Liver (tissue), 9 donors: ENCODE results near the gene HIPK2. TPM values are rescaled to one million over a fixed set of nuclear protein-coding genes. Genes with fewer than 3 reads are reported as not detected.

Source experiments
- DNase-seq: peaks from one replicate; pipeline ENCODE4 v3.0.0-alpha.2; 2017; ENCODE audit warnings: low spot score
- H3K27ac ChIP-seq, 2 donors: one replicate each; pipeline ENCODE4 v1.7.0; 2013; ENCODE audit warnings: inconsistent platforms in 2 of 2, low read length in 2 of 2, control low read depth in 1 of 2, low read depth in 1 of 2, mild to moderate bottlenecking in 1 of 2
- H3K27me3 ChIP-seq, 4 donors: one replicate each; pipeline versions ENCODE4 v1.6.1 to v1.7.0; 2013; ENCODE audit warnings: low read length in 3 of 4, inconsistent platforms in 1 of 4, mild to moderate bottlenecking in 1 of 4, moderate library complexity in 1 of 4; ENCODE audit not compliant: control insufficient read depth in 4 of 4, insufficient read depth in 4 of 4
- H3K36me3 ChIP-seq, 4 donors: one replicate each; pipeline versions ENCODE4 v1.6.1 to v1.7.0; 2013; ENCODE audit warnings: low read length in 3 of 4, mild to moderate bottlenecking in 3 of 4, low read depth in 1 of 4, moderate library complexity in 1 of 4; ENCODE audit not compliant: control insufficient read depth in 4 of 4, insufficient read depth in 3 of 4
- H3K4me1 ChIP-seq, 4 donors: one replicate each; pipeline versions ENCODE4 v1.6.1 to v1.7.0; 2013; ENCODE audit warnings: low read length in 3 of 4, mild to moderate bottlenecking in 3 of 4, moderate library complexity in 1 of 4; ENCODE audit not compliant: control insufficient read depth in 4 of 4, insufficient read depth in 4 of 4
- H3K4me3 ChIP-seq, 3 donors: one replicate each; pipeline versions ENCODE4 v1.6.1 to v1.7.0; 2013; ENCODE audit warnings: low read length in 3 of 3, control low read depth in 1 of 3, low read depth in 1 of 3, mild to moderate bottlenecking in 1 of 3
- H3K9ac ChIP-seq, 2 donors: one replicate each; pipeline ENCODE4 v1.7.0; 2013; ENCODE audit warnings: low read length in 2 of 2, mild to moderate bottlenecking in 2 of 2, moderate library complexity in 2 of 2, control low read depth in 1 of 2, low read depth in 1 of 2
- H3K9me3 ChIP-seq, 4 donors: one replicate each; pipeline versions ENCODE4 v1.6.1 to v1.7.0; 2013; ENCODE audit warnings: low read length in 3 of 4; ENCODE audit not compliant: control insufficient read depth in 4 of 4
- CTCF ChIP-seq: fragments of 150-350 bp; IDR thresholded peaks from 2 replicates; pipeline ENCODE4 v1.5.1; 2017; ENCODE audit warnings: improper control_type of control experiment, low read depth, low read length; ENCODE audit not compliant: missing input control
- EGR1 ChIP-seq, 2 donors: IDR thresholded peaks; 2 replicates each; pipeline ENCODE4 v1.6.1; 2016 to 2018; ENCODE audit warnings: antibody characterized with exemption in 2 of 2, low read depth in 2 of 2
- FOXA1 ChIP-seq: IDR thresholded peaks from 2 replicates; pipeline ENCODE4 v1.6.1; 2016; ENCODE audit warnings: antibody characterized with exemption
- FOXA2 ChIP-seq: IDR thresholded peaks from 2 replicates; pipeline ENCODE4 v1.6.1; 2016; ENCODE audit warnings: antibody characterized with exemption
- GABPA ChIP-seq, 2 donors: IDR thresholded peaks in 1 of 2; conservative IDR thresholded peaks in 1 of 2; 2 replicates each; pipeline ENCODE4 v1.6.1; 2016; ENCODE audit warnings: antibody characterized with exemption in 2 of 2, mild to moderate bottlenecking in 1 of 2, moderate library complexity in 1 of 2
- HNF4G ChIP-seq: IDR thresholded peaks from 2 replicates; pipeline ENCODE4 v1.6.1; 2016; ENCODE audit warnings: antibody characterized with exemption
- JUND ChIP-seq, 2 donors: IDR thresholded peaks; 2 replicates each; pipeline ENCODE4 v1.6.1; 2016; ENCODE audit warnings: antibody characterized with exemption in 2 of 2
- MAX ChIP-seq: IDR thresholded peaks from 2 replicates; pipeline ENCODE4 v1.6.1; 2016; ENCODE audit warnings: antibody characterized with exemption
- NR2F2 ChIP-seq: IDR thresholded peaks from 2 replicates; pipeline ENCODE4 v1.6.1; 2016; ENCODE audit warnings: antibody characterized with exemption
- RAD21 ChIP-seq, 2 donors: IDR thresholded peaks; 2 replicates each; pipeline ENCODE4 v1.6.1; 2016; ENCODE audit warnings: antibody characterized with exemption in 2 of 2, mild to moderate bottlenecking in 2 of 2
- REST ChIP-seq: IDR thresholded peaks from 2 replicates; pipeline ENCODE4 v1.6.1; 2016; ENCODE audit warnings: antibody characterized with exemption, mild to moderate bottlenecking
- SP1 ChIP-seq: IDR thresholded peaks from 2 replicates; pipeline ENCODE4 v1.6.1; 2018; ENCODE audit warnings: antibody characterized with exemption, mild to moderate bottlenecking
- TAF1 ChIP-seq: conservative IDR thresholded peaks from 2 replicates; pipeline ENCODE4 v1.6.1; 2016; ENCODE audit warnings: antibody characterized with exemption, mild to moderate bottlenecking
- YY1 ChIP-seq: IDR thresholded peaks from 2 replicates; pipeline ENCODE4 v1.6.1; 2016; ENCODE audit warnings: antibody characterized with exemption, mild to moderate bottlenecking
- ZBTB33 ChIP-seq: IDR thresholded peaks from 2 replicates; pipeline ENCODE4 v1.6.1; 2016; ENCODE audit warnings: antibody characterized with exemption
- WGBS: extraction: QIAGEN DNeasy Blood & Tissue Kit; methylation state at CpG from one replicate; pipeline ENCODE4 v1.1.7; 2013; 5-methylcytosine and 5-hydroxymethylcytosine counted together
- polyA plus RNA-seq, 2 donors: library from polyadenylated mRNA; stranded (reverse) in 1 of 2; unstranded in 1 of 2; fragments of 200-250 nt in 1 of 2; fragments of >200 nt in 1 of 2; fragmentation: Nextera tagmentation in 1 of 2; extraction: Ambion mirVana in 1 of 2; gene quantifications; one replicate each; pipeline versions ENCODE4 v1.2.1 to v1.2.3, GENCODE V29; 2013 to 2015
- total RNA-seq, 2 donors: library from RNA; depleted of rRNA; stranded (reverse); fragments of >200 nt; gene quantifications; one replicate each; pipeline ENCODE4 v1.2.3, GENCODE V29; 2014
- donor health status: healthy.
- donor health status: healthy.
- donor health status: healthy.
- donor health status: healthy.
- donor health status: healthy.

The HIPK2 gene
- total and polyA plus RNA-seq, 4 donors, result 13.1 to 48.8 (median 16.6) TPM

GRCh38 chr7:139808846-139809442 is 31.1 kb upstream of the HIPK2 start (continued):
- TF ChIP-seq CTCF (no peak), MAX (no peak), GABPA (IDR thresholded peaks at IDR 0.05 in 1 of 2, conservative IDR thresholded peaks at IDR 0.05 in 1 of 2) (no peak), HNF4G (no peak)

GRCh38 chr7:139808427-139808826 is 30.6 kb upstream of the HIPK2 start:
- Histone ChIP-seq H3K9ac (no peak overlapping the region), H3K27ac (no peak overlapping the region), H3K36me3 (no peaks in the 10 kb centered on the region), H3K9me3 (no peaks in the 10 kb centered on the region), H3K4me3 (no peak overlapping the region), H3K27me3 (no peaks in the 10 kb centered on the region), H3K4me1 (peaks cover 0 to 6% (median 0%) of the 10 kb centered on the region in 4 donors)
- TF ChIP-seq FOXA2 (no peak), ZBTB33 (no peak), JUND (IDR thresholded peaks at IDR 0.05) (no peak), REST (no peak), RAD21 (IDR thresholded peaks at IDR 0.05) (no peak)
- DNase-seq, result no peak
- 92% methylated on average over 3 of the region's 3 CpGs for WGBS

GRCh38 chr7:139807009-139807408 is 29.2 kb upstream of the HIPK2 start:
- no peaks in the 10 kb centered on the region for H3K27me3 ChIP-seq
- no peak overlapping the region for H3K9ac ChIP-seq
- DNase-seq, result no peak
- WGBS, result 49% methylated on average over 3 of the region's 3 CpGs
- no peaks in the 10 kb centered on the region for H3K36me3 ChIP-seq
- H3K4me3 ChIP-seq, result no peak overlapping the region
- no peak overlapping the region for H3K27ac ChIP-seq
- no peaks in the 10 kb centered on the region for H3K9me3 ChIP-seq
- H3K4me1 ChIP-seq, result peaks cover 0 to 6% (median 0%) of the 10 kb centered on the region in 4 donors
- TF ChIP-seq ZBTB33 (no peak), GABPA (IDR thresholded peaks at IDR 0.05 in 1 of 2, conservative IDR thresholded peaks at IDR 0.05 in 1 of 2) (no peak), YY1 (no peak), RAD21 (IDR thresholded peaks at IDR 0.05) (no peak), SP1 (peak; percentile 30), FOXA1 (no peak), JUND (IDR thresholded peaks at IDR 0.05) (no peak), TAF1 (no peak), MAX (no peak), NR2F2 (peak; percentile 29), FOXA2 (no peak), HNF4G (no peak), EGR1 (IDR thresholded peaks at IDR 0.05; ENCODE audit: low read depth in 2 of 2) (no peak), REST (no peak)
